NCI-H446 treated with DMSO at 0.1 percent for 48 hours (cell line): Measurements from ENCODE around the gene COX18.
A peak's percentile ranks its signal among the peaks of the same experiment; 100 is the strongest.

ENCODE experiments used
- DNase-seq: peaks from one replicate; lab custom pipeline; 2025; lab: John Stamatoyannopoulos, UW

Gene COX18

GRCh38 chr4:73069338-73070073 lies at the start of gene COX18:
Gene COX18, minus strand, starts transcription at chr4:73069716. Its CDS starts 67 bp downstream, at chr4:73069649.
- peak; percentile 97 for DNase-seq

- no peak for DNase-seq
These were observed 40.0 kb upstream of the COX18 start for GRCh38 chr4:73109493-73109892.

GRCh38 chr4:73104695-73105094 lies 35.2 kb upstream of the COX18 start:
- no peak for DNase-seq

- no peak for DNase-seq
These were observed 34.4 kb upstream of the COX18 start for GRCh38 chr4:73103799-73104503.

GRCh38 chr4:73099143-73099542 lies 29.6 kb upstream of the COX18 start:
- no peak for DNase-seq

- DNase-seq = no peak
These were observed 29.2 kb upstream of the COX18 start for GRCh38 chr4:73098713-73099112.

GRCh38 chr4:73098016-73098415 lies 28.5 kb upstream of the COX18 start:
- no peak for DNase-seq

- no peak for DNase-seq
These were observed 23.4 kb upstream of the COX18 start for GRCh38 chr4:73092868-73093267.

GRCh38 chr4:73090738-73091137 lies 21.2 kb upstream of the COX18 start:
- DNase-seq = no peak

- no peak for DNase-seq
These were observed 18.4 kb upstream of the COX18 start for GRCh38 chr4:73087871-73088270.

GRCh38 chr4:73086095-73086868 lies 16.8 kb upstream of the COX18 start:
- no peak for DNase-seq

GRCh38 chr4:73080789-73081188 lies 11.3 kb upstream of the COX18 start:
- DNase-seq = no peak

- DNase-seq = no peak
These were observed 6.3 kb upstream of the COX18 start for GRCh38 chr4:73075832-73076231.

GRCh38 chr4:73070074-73070390 lies 516 bp upstream of the COX18 start:
- no peak for DNase-seq

GRCh38 chr4:73068491-73069337 lies 802 bp downstream of the COX18 start:
- DNase-seq = no peak

- DNase-seq = no peak
These were observed 1.5 kb downstream of the COX18 start for GRCh38 chr4:73067971-73068394.

- no peak for DNase-seq
These were observed 2.6 kb downstream of the COX18 start for GRCh38 chr4:73066928-73067327.

- DNase-seq = no peak
These were observed 3.1 kb downstream of the COX18 start for GRCh38 chr4:73066445-73066844.

GRCh38 chr4:73064536-73064935 lies 5.0 kb downstream of the COX18 start:
- no peak for DNase-seq

- DNase-seq = no peak
These were observed 14.1 kb downstream of the COX18 start for GRCh38 chr4:73055241-73055897.

GRCh38 chr4:73053974-73054480 lies 15.5 kb downstream of the COX18 start:
- DNase-seq = no peak
